ENCODE measurements around the gene OTOGL.
A peak's percentile ranks its signal among the peaks of the same experiment; 100 is the strongest.
"Not testable (repeated sequence)": the region's sequence is repeated elsewhere in the genome, so short reads cannot be mapped to it uniquely, and the experiment has no call there.

Gene OTOGL, protein sequence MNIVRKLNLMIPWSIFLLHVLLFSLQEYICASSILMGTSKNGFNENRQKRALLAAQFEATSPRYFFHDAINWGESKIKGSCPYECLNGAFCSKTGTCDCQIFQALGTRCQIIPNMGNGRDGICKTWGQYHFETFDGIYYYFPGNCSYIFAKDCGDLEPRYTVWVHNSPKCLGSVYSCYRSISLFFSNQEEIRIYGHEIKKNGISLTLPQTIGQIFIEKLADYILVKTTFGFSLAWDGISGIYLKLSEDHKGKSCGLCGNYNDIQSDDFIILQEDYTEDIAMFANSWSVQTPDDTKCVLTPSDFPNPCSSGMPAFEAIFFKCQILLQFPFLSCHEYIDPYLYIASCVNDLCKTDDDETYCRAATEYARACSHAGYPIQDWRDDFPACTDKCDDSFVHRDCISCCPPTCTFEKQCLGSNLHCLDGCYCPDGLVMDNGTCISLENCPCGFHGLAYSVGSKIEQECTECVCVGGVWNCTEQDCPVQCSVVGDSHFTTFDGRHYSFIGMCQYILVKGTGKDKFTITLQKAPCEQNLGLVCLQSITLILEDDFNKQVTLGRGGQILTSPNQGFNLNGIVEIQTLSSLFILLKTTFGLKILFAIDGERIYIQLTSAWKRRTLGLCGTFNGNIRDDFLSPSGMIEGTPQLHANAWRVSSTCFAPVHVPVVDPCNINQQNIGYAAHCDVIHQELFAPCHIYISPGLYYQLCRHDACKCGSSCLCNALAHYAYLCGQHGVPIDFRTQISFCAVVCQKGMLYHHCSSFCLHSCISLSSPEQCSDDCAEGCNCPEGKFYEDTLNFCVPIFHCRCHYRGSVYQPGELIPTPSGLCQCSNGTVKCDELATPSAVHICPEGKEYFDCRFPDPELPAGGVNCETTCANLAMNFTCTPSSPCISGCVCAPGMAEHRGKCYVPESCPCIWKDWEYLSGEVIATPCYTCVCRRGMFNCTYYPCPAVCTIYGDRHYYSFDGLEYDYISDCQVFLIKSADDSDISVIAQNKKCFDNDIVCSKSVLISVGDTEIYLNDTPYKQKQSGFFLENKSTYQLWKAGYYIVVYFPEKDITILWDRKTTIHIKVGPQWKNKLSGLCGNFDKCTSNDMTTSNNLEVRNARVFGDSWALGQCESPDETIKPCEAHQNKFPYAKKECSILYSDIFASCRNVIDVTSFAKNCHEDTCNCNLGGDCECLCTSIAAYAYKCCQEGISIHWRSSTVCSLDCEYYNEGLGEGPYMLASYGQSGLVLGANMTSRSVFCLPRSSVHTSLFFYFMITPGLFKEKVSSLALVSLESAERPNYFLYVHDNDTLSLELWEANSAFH (N-terminal part only)

DNA sequence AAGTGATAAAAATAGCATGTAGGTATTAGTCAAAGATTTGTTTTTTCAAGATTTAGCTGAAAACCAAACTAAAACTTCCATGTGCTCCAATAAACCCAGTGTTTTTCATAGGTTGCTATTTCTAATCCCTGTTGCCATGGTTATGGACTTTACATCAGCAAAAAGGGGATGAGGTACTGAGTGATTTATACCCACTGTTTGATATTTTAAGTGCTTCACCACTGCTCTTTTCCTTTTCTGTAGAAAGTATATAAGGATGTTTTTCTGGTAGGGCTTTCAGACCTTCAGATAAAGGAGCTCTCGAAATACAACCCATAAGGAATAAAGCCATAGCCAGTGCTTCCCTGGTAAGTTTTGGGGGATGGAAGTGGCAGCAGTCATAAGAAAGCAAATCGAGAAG lies at the start of gene OTOGL:
Gene OTOGL, plus strand, starts transcription at position 279 of the 400 bp plus-strand sequence. CDS start 109,895 bp downstream, outside the sequence.
- no peak for DNase-seq (ENCODE audit: low spot score)

DNA sequence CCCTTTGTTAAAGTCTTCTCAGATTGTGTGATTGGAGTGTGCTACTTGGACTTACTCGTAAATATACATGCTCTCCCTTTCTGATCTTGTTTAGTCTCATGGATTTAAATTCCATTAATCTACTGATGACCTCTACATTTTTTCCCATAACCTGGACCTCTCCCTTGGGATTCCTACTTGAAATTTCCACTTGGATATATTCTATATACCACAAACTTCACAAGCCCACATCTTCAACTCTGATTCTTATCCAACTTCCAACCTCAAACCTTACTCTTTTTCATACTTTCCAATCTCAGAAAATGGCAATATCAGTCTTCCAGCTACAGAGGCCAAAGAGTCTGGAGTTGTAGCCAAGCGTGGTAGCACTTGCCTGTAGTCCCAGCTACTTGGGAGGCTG lies 49.1 kb upstream of the OTOGL start:
- no peak for DNase-seq (ENCODE audit: low spot score)

DNA sequence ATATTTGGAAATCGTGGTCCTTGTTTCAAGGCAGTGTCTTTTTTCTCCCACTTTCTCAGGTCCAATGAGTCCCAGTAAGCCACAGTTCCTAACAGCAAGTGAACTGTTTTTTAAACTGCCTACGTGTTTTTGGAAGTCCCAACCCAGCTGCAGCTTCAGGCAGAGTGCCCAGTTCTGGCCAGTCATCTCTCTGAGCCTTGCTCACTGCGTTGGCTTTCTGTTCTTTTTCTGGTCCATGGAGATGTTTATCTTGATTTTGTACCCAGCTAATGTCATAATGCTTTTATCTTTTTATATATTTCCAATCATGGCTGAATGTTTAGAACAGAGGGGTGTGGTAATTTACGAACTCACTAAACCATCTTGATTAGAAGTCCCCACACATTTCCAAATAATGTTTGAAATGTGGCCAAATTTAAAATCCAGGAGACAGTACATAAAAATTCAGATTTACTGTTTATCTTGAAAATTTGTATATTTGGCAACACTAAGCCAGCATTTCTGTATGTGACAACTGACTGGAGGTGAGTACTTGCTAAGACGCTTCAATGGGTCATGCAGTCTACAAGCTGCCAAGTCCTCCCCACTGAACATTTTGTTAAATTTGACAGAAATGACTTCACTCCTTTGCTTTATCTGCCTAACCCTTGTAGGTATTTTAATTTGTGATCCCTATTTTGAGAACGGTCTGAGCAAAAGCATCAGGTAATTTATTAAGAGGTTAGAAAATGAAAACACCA lies 46.1 kb upstream of the OTOGL start:
- no peak for DNase-seq (ENCODE audit: low spot score)

DNA sequence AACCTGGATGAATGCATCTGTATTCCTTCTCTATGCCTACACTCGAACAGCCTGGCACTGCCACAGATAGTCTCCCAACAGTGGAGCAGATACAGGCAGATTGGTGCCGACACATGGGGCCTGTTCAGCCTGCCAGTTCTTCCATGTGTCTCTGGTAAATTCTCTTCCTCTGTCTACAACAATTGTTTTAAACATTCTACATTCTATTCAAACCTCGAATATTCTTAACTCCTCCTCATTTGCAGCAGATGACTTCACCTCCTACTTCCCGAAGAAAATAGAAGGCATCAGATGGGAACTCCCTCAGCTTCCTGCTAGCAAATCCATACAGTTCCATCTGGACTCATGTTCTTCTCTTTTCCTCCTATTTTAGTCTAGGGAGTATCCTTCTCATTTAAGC lies 43.1 kb upstream of the OTOGL start:
- no peak for DNase-seq (ENCODE audit: low spot score)

DNA sequence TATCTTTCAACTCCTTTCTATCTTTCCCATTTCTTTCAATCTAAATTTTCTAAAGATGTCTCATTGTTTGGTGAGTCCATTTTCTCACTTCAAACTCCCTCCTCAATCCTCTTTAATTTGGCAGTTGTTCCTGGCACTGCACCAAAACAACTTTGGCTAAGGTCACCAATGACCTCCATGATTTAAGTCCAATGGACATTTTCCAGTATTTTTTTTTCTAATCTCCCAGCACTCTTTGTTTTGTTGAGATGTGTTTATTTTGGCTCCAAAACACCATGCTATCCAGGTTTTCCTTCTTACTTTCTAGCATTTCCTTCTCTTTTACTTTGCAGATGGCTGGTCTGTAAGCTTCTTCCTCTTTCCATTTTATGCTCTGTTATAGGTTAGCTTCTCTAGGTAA lies 42.5 kb upstream of the OTOGL start:
- DNase-seq (ENCODE audit: low spot score), result no peak

DNA sequence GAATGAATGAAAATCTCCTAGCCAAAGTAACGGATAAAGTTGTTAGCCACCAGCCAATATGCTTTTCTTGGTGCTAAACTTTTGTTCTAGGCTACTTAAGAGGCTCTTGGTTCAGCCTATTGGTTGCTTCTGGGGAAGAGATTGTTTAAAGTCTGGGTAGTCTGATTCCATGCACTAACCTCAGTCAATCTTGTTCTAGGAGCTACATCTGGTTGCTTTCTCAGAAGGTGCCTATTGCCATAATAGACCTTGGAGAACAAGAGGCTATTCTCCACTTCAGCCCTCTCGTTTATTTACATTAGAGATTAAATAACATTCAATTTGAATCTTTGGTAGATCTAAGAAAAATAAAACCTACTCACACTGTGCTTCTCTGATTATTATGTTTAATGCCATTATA lies 40.8 kb upstream of the OTOGL start:
- no peak for DNase-seq (ENCODE audit: low spot score)

DNA sequence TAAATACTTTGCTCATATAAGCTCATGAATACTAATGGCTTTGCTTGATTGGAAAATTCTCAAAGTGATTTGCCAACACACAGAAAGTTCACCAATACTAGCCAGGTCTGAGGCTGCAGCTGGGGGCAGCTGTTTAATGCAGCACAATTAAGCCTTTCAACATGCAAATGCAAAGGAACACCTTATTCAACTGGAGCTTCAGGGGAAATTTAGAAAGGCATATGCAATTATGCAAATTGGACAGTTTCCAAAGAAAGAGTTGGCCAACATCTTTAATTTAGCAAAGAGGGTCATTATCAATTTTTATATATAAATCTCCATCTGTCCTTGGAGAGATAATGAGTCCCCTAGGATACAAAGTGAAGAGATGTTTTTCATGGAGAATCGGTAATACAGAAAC lies 40.2 kb upstream of the OTOGL start:
- DNase-seq (ENCODE audit: low spot score), result no peak

DNA sequence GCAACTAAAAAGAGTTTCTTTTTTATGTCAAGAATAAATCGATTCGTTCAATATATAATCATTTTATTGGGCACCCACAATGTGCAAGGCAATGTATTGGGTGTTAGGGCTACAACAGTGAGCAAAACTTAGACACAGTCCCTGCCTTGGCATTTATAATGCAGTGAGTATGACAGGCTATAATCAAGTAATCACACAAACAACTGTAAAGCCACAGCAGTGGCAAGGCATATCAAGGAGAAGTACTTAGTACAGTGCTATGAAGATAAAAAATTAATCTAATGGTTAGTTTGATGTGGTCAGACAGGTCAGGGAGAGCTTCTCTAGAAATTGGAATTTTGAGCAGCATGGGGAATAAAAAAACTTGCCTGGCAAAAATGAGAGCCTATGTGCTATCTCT lies 39.5 kb upstream of the OTOGL start:
- DNase-seq (ENCODE audit: low spot score), result no peak

DNA sequence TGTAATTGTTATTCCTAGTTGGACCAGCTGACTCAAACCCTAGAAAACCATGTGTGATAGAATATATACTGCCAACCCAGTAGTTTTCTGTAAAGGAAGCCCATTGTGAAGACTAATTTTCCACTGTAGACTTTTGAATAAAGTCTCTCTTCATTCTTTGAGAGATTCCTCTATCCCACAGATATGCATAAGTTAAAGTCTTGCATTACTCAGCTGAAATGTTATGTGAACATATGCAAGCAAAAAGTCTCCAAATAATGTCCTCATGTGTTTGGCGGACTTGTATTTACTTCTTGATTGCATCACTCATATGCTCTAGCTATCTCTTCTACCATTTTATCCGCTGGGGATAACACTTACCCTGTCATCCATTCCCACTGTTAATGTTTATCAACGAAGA lies 35.1 kb upstream of the OTOGL start:
- peak; percentile 12 for DNase-seq (ENCODE audit: low spot score)

DNA sequence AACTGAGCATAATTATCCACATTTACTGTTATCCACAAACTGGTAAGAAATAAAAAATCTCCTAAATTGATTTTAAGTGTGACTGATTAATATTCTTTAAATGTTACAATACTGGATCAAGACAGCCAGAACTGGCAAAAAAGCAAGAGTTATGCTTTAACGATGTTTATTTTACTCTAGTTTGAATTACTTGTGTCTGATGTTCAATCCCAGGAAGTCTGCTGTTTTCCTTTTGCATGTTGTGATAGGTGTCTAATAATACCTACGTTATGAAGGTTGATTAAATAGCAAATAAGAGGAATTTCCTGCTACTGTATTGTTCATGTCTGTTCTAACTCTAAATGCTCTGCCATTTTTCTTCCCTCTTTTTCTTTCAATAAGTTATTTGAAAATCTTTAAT lies 34.4 kb upstream of the OTOGL start:
- DNase-seq (ENCODE audit: low spot score), result no peak

DNA sequence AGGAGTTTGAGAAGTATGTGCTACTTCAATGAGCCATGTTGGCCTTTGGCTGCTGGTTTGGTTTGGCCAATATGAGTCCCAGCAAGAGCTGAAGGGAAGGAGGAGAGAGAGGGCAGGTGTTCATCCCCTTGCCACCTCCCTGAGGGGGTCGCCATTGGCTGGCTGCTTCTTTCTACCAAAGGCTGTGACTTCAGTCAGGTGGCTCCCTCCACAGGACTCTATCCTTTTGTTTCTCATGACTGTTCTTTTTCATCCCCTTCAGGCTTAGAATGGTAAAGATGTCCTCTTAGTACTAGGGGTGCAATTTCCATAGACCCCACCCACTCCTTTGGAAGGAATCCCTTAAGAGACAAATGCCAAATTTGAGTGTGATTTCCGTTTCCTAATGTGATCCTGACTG lies 31.2 kb upstream of the OTOGL start:
- no peak for DNase-seq (ENCODE audit: low spot score)

DNA sequence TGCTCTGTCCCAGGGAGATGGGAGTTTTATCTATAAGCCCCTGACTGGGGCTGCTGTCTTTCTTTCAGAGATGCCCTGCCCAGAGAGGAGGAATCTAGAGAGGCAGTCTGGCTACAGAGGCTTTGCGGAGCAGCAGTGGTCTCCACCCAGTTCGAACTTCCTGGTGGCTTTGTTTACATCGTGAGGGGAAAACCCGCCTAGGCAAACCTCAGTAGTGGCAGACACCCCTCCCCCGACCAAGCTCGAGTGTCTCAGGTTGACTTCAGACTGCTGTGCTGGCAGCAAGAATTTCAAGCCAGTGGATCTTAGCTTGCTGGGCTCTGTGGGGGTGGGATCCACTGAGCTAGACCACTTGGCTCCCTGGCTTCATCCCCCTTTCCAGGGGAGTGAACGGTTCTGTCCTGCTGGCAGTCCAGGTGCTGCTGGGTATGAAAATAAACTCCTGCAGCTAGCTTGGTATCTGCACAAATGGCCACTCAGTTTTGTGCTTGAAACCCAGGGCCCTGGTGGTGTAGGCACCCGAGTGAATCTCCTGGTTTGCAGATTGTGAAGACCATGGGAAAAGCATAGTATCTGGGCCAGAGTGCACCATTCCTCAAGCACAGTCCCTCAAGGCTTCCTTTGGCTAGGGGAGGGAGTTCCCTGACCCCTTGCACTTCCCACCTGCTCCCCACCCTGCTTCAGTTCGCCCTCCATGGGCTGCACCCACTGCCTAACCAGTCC lies 15.3 kb upstream of the OTOGL start:
- not testable (repeated sequence) for DNase-seq (ENCODE audit: low spot score)

DNA sequence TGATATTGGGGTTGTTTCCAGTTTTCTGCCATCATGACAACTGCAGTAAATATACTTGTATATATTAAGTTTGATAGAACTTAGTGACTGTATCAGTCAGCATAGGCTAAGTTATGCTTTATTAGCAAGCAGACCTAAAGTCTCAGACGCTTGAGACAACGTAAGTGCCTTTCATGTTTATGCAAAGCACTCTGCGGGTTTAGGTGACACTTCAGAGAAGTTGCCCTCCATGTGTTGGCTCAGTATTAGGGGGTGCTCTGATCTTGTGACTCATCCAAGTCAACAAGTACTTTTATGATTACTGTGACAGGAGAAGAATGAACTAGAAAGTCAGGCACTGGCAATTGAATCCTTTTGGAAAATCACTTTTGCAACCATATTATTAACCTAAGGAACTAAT lies 13.3 kb upstream of the OTOGL start:
- no peak for DNase-seq (ENCODE audit: low spot score)

DNA sequence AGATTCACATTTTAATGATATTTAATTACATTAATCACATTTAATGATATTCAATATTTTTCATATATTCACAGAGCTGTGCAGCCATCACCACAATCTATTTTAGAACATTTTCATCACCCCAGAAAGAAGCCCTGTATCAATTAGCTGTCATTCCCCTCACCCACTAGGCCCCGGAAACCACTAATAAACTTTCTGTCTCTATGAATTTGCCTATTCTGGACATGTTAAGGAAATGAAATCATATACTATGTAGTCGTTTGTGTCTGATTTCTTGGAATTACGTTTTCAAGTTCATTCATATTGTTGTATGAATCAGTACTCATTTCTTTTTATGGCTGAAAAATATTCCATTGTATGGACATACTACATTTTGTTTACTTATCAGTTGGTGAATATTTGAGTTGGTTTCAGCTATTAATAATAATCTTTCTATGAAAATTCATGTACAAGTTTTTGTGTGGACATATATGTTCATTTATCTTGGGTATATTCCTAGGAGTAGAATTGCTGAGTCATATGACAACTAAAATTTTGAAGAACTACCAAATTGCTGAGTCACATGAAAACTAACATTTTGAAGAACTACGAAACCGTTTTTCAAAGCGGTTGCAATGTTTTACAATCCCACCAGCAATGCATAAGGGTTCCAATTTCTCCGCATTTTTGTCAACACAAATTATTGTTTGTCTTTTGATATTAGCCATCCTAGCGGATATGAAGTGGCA lies 11.7 kb upstream of the OTOGL start:
- DNase-seq (ENCODE audit: low spot score), result no peak

DNA sequence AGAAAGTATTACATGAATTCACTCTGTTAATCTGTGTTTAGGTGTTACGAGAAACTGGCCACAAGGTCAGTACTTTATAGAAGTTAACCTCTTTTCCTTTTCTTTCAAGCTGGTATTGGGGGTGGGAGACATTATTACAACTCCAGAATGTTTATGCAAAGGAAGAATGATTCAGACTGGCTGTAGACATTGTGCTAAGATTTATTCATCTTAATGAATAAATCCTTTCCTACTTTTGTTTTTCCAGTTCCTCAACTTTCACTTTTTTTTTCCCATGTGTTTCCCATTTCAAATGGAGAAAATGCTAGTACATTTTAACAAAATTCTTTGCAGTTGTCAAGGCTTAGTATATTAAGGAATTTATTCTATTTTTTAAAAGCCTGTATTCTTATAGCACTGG lies 1.3 kb downstream of the OTOGL start:
- no peak for DNase-seq (ENCODE audit: low spot score)

DNA sequence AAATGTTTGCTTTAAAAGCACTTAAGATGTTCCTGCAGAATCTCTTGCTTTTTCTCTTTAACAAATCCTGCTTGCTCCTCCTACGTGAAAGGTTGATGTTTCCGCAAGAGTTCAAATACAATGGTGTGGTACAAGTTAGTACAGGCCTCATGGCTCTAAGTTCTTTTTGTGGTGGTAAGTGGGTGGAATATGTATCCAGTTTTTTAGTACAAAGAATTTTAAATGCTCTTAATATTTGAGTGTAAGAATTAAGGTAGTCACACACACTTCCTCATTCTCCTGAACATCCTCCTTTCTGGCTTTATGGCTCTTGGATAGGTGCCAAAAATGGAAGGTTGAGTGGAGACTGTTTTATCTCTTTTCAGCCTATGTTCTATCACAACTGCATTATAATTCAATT lies 1.8 kb downstream of the OTOGL start:
- no peak for DNase-seq (ENCODE audit: low spot score)

DNA sequence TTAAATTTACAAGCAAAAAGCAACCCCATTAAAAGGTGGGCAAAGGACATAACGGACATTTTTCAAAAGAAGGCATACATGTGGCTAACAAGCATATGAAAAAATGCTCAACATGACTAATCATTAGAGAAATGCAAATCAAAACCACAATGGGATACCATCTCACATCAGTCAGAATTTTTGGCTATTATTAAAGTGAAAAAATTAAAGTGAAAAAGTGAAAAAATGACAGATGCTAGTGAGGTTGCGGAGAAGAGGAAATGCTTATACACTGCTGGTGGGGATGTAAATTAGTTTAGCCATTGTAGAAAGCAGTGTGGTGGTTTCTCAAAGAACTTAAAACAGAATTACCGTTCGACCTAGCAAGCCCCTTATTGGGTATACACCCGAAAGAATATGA lies 7.9 kb downstream of the OTOGL start:
- DNase-seq (ENCODE audit: low spot score), result no peak

DNA sequence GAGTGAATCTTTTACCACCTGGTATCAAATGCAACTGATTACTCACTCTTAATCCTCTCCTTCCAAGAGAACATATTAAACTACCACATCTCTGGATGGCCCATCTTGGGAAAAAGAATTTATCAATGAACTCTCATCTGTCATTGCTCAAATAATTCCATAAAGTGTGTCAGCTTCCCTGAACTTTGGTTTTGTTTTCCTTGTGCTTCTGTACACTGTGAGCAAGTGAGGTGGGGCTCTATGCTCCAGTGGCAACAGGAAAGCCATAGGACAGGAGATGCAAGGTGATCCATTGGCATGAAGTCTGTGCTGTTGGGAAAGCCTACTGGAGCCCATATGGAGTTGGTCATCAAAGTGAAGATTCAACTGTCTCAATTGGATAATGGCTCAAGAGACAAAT lies 17.4 kb downstream of the OTOGL start:
- DNase-seq (ENCODE audit: low spot score), result no peak

DNA sequence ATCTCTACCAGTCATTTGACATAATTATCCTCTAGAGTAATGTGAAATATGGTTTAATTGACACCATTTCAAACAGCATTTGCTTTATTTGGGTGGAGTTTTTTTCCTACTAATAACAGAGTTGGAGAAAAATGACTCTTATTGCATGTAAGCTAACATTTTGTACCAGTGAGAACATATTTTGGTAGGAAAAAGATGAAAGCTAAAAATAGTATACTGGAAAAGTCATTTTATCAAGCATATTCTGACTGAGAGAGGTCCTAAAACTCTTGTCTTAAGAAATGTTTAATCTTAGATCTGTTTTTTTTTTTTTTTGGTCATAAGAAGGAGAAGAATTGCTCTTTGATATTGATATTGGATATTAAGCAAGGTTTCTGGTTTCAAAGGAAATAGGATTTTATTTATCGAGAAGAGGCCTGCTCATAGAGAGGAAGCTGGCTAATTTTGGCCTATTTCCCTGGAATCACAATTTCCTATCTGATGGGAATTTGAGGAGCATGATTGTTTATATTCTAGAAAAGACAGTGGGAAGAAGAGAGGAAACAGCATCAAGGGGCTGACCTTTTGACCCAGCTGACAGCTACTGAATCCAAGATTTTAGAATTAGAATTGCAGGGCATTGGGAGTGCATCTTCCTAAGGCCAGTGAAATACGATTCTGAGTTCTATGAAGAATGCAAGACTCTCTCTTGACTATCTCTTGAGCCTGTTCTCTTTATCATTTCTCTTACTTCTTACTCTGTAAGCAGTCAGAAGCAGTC lies 19.4 kb downstream of the OTOGL start:
- DNase-seq (ENCODE audit: low spot score), result no peak

DNA sequence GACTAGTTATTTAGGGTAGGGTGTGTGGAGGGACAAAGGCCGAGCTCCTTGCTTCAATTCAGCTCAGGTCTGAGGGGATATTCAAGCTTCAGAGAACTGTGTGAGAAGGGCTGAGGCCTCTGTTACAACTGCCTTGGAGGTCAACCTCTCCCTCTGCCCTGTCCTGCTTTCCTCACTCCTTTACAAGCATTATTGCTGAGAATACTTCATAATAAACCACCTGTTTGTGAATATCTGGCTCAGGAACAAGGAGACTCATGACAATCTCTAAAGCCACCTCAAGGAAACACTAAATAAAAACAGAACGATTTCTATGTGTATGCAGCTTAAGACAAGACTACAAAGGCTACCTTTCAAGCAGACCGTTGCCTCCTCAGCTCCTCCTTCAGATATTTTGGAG lies 21.7 kb downstream of the OTOGL start:
- no peak for DNase-seq (ENCODE audit: low spot score)
